ENCODE data around the gene MAN1C1. TPM values are rescaled to one million over a fixed set of nuclear protein-coding genes. Genes with fewer than 3 reads are reported as not detected.

Gene MAN1C1
- total and polyA plus RNA-seq, 2 donors (not counting 3 experiments of a cell fraction or from before 2014, with no cell fraction given), result 1.5 to 4.0 TPM

- H2AFZ ChIP-seq (ENCODE audit: low read depth, low read length), result peak overlapping the region; percentile 38
- no peak overlapping the region for H3K27ac ChIP-seq (ENCODE audit: insufficient read depth, low read depth, low read length)
- TF ChIP-seq MYC (IDR thresholded peaks at IDR 0.05; ENCODE audit: low read depth, low read length) (no peak), POLR2AphosphoS5 (IDR thresholded peaks at IDR 0.05; ENCODE audit: insufficient read depth, low read depth, low read length) (no peak)
- no peak overlapping the region for H3K9ac ChIP-seq (replicated peaks; ENCODE audit: extremely low read depth, insufficient read depth, low read length)
- H4K20me1 ChIP-seq (replicated peaks; ENCODE audit: control insufficient read depth, extremely low read depth, insufficient read depth, low read length), result no peaks in the 10 kb centered on the region
- dilution Hi-C loops (cut with MboI; ENCODE audit: extremely low pct_ligation_motif_present, low sequenced_read_pairs), result no loop called here
- no peaks in the 10 kb centered on the region for H3K79me2 ChIP-seq (ENCODE audit: control insufficient read depth, insufficient read depth, low read length)
- intact Hi-C loops (cut with micrococcal nuclease), result no loop called here
- CTCF ChIA-PET, result interaction anchor here (1.2 to 1.3 kb wide), 2 partner anchors 9 to 157 kb away, joined by 4 read pairs; no protein-coding TSS in a partner anchor
- H3K9me1 ChIP-seq (replicated peaks; ENCODE audit: control insufficient read depth, extremely low read depth, insufficient read depth, low read length), result no peaks in the 10 kb centered on the region
- no peak overlapping the region for H3K4me3 ChIP-seq (replicated peaks in 1 of 3; ENCODE audit: insufficient read depth in 1 of 3, low read depth in 1 of 3, low read length in 3 of 3)
- peak; percentile 14 for DNase-seq (ENCODE audit: low read depth, low spot score)
- no peak overlapping the region for H3K4me2 ChIP-seq (ENCODE audit: insufficient read depth, low read length)
- POLR2A ChIA-PET, result no interaction called here
- H3K36me3 ChIP-seq (ENCODE audit: control insufficient read depth in 2 of 2, extremely low read depth in 1 of 2, insufficient read depth in 2 of 2, low read length in 2 of 2), result no peaks in the 10 kb centered on the region
- H3K4me1 ChIP-seq (ENCODE audit: control insufficient read depth, extremely low read depth, insufficient read depth, low read length), result no peaks in the 10 kb centered on the region
- no peak for FAIRE-seq
- no peaks in the 10 kb centered on the region for H3K9me3 ChIP-seq (replicated peaks; ENCODE audit: control insufficient read depth, insufficient read depth, low read length)
- no peaks in the 10 kb centered on the region for H3K27me3 ChIP-seq (ENCODE audit: control insufficient read depth in 2 of 2, insufficient read depth in 2 of 2, low read length in 2 of 2)
- no TSS peak for BruUV-seq (replicated peaks)
These were observed 148.7 kb downstream of the MAN1C1 start for GRCh38 chr1:25765136-25765922.

GRCh38 chr1:25765923-25766589, 149.5 kb downstream of the MAN1C1 start:
- dilution Hi-C loops (cut with MboI; ENCODE audit: extremely low pct_ligation_motif_present, low sequenced_read_pairs), result no loop called here
- DNase-seq (ENCODE audit: low read depth, low spot score), result no peak
- no TSS peak for BruUV-seq (replicated peaks)

More at GRCh38 chr1:25765923-25766589, 149.5 kb downstream of the MAN1C1 start:
- Histone ChIP-seq H3K9me3 (replicated peaks; ENCODE audit: control insufficient read depth, insufficient read depth, low read length) (no peaks in the 10 kb centered on the region), H3K79me2 (ENCODE audit: control insufficient read depth, insufficient read depth, low read length) (no peaks in the 10 kb centered on the region), H4K20me1 (replicated peaks; ENCODE audit: control insufficient read depth, extremely low read depth, insufficient read depth, low read length) (no peaks in the 10 kb centered on the region), H3K36me3 (ENCODE audit: control insufficient read depth in 2 of 2, extremely low read depth in 1 of 2, insufficient read depth in 2 of 2, low read length in 2 of 2) (no peaks in the 10 kb centered on the region), H3K27ac (ENCODE audit: insufficient read depth, low read depth, low read length) (no peak overlapping the region), H3K27me3 (ENCODE audit: control insufficient read depth in 2 of 2, insufficient read depth in 2 of 2, low read length in 2 of 2) (no peaks in the 10 kb centered on the region), H3K4me3 (replicated peaks in 1 of 3; ENCODE audit: insufficient read depth in 1 of 3, low read depth in 1 of 3, low read length in 3 of 3) (no peak overlapping the region), H3K4me2 (ENCODE audit: insufficient read depth, low read length) (no peak overlapping the region), H2AFZ (ENCODE audit: low read depth, low read length) (peak overlapping the region; percentile 38), H3K9ac (replicated peaks; ENCODE audit: extremely low read depth, insufficient read depth, low read length) (no peak overlapping the region), H3K9me1 (replicated peaks; ENCODE audit: control insufficient read depth, extremely low read depth, insufficient read depth, low read length) (no peaks in the 10 kb centered on the region), H3K4me1 (ENCODE audit: control insufficient read depth, extremely low read depth, insufficient read depth, low read length) (no peaks in the 10 kb centered on the region)
- TF ChIP-seq JUN (IDR thresholded peaks at IDR 0.05; ENCODE audit: borderline replicate concordance, insufficient read depth, insufficient read length, low read depth) (no peak), EZH2 (IDR thresholded peaks at IDR 0.05; ENCODE audit: borderline replicate concordance, low read depth, low read length, severe bottlenecking) (no peak), POLR2AphosphoS5 (IDR thresholded peaks at IDR 0.05; ENCODE audit: insufficient read depth, low read depth, low read length) (no peak), FOS (IDR thresholded peaks at IDR 0.05; ENCODE audit: borderline replicate concordance, insufficient read depth, low read length) (no peak), MYC (IDR thresholded peaks at IDR 0.05; ENCODE audit: low read depth, low read length) (no peak), POLR2A (IDR thresholded peaks at IDR 0.05; ENCODE audit: low read depth, low read length) (no peak), CTCF (IDR thresholded peaks at IDR 0.05; ENCODE audit: extremely low read depth in 1 of 2, insufficient read depth in 1 of 2, low read depth in 1 of 2, low read length in 2 of 2) (no peak), GATA2 (IDR thresholded peaks at IDR 0.05; ENCODE audit: insufficient read depth, insufficient read length, low read depth, low read length) (no peak), MAX (IDR thresholded peaks at IDR 0.05; ENCODE audit: insufficient read depth, insufficient read length) (no peak)
- ChIA-PET POLR2A (no interaction called here), CTCF (interaction anchor here (1.2 to 1.3 kb wide), 2 partner anchors 8 to 157 kb away, joined by 4 read pairs; no protein-coding TSS in a partner anchor)
- intact Hi-C loops (cut with micrococcal nuclease), result no loop called here
- no peak for FAIRE-seq

Data from endothelial cell of umbilical vein (primary cell).